OCI-LY3 (cell line): Measurements from ENCODE around the gene ARFRP1.

ENCODE experiments used
- H2AFZ ChIP-seq: fragments of 200-600, 300-600 bp; shearing (Covaris generic); 2 replicates; pipeline ENCODE4 v1.6.0; 2014; ENCODE audit warnings: antibody characterized with exemption, low read depth, low read length
- H3K27ac ChIP-seq: fragments of 200-600, 300-600 bp; sonication (generic); 2 replicates; pipeline ENCODE4 v1.5.1; 2014; ENCODE audit warnings: mild to moderate bottlenecking, low read length, moderate library complexity, mixed read lengths
- H3K27me3 ChIP-seq: fragments of 200-600, 300-600 bp; sonication (generic); 2 replicates; pipeline ENCODE4 v1.6.1; 2014; ENCODE audit warnings: low read depth, low read length, mixed read lengths
- H3K36me3 ChIP-seq: fragments of 200-600, 300-600 bp; sonication (generic); replicated peaks from 2 replicates; pipeline ENCODE3; 2014; ENCODE audit warnings: low read depth, low read length, mixed read lengths
- H3K4me1 ChIP-seq: fragments of 300-600, 200-600 bp; sonication (generic); 2 replicates; pipeline ENCODE4 v1.6.1; 2014; ENCODE audit warnings: low read length, mixed read lengths
- H3K4me2 ChIP-seq: fragments of 200-600, 300-600 bp; sonication (generic); 2 replicates; pipeline ENCODE4 v1.6.1; 2014; ENCODE audit warnings: low read length, mixed read lengths
- H3K4me3 ChIP-seq: fragments of 300-600, 200-600 bp; sonication (generic); 2 replicates; pipeline ENCODE4 v1.5.1; 2014; ENCODE audit warnings: antibody characterized with exemption, mild to moderate bottlenecking, low read length, moderate library complexity
- H3K79me2 ChIP-seq: fragments of 300-600, 200-600 bp; shearing (Covaris generic); 2 replicates; pipeline ENCODE4 v1.6.1; 2014; ENCODE audit warnings: mild to moderate bottlenecking, low read length, mixed read lengths
- H3K9ac ChIP-seq: fragments of 300-600, 200-600 bp; shearing (Covaris generic); 2 replicates; pipeline ENCODE4 v1.6.0; 2014; ENCODE audit warnings: mild to moderate bottlenecking, low read length, moderate library complexity
- H3K9me3 ChIP-seq: fragments of 200-600, 300-600 bp; shearing (Covaris generic); 2 replicates; pipeline ENCODE4 v1.6.1; 2014; ENCODE audit warnings: low read length, mixed read lengths; ENCODE audit not compliant: insufficient read depth
- H4K20me1 ChIP-seq: fragments of 200-600, 300-600 bp; sonication (generic); 2 replicates; pipeline ENCODE4 v1.6.1; 2016; ENCODE audit warnings: low read length, mixed read lengths; ENCODE audit not compliant: insufficient read depth
- CTCF ChIP-seq: fragments of 200-600, 300-600 bp; sonication (generic); IDR thresholded peaks from 2 replicates; pipeline ENCODE4 v1.5.1; 2014; ENCODE audit warnings: antibody characterized with exemption, low read length, low read depth
- EZH2phosphoT487 ChIP-seq: fragments of 200-600 bp; shearing (Covaris generic); IDR thresholded peaks from 2 replicates; pipeline ENCODE4 v1.6.1; 2018; ENCODE audit warnings: antibody characterized with exemption, mixed run types, low read depth

ARFRP1 gene

GRCh38 chr20:63678667-63679465 lies 28.9 kb downstream of the ARFRP1 start:
- H3K9me3 ChIP-seq, result no peaks in the 10 kb centered on the region
- no peak overlapping the region for H3K27ac ChIP-seq
- H3K27me3 ChIP-seq, result no peaks in the 10 kb centered on the region
- H3K4me1 ChIP-seq, result no peaks in the 10 kb centered on the region
- H3K9ac ChIP-seq, result no peak overlapping the region
- no peak overlapping the region for H3K4me2 ChIP-seq
- no peak overlapping the region for H3K4me3 ChIP-seq
- no peaks in the 10 kb centered on the region for H3K79me2 ChIP-seq
- H4K20me1 ChIP-seq, result no peaks in the 10 kb centered on the region
- peaks cover 10% of the 10 kb centered on the region for H3K36me3 ChIP-seq
- H2AFZ ChIP-seq, result no peak overlapping the region
- no peak for TF ChIP-seq CTCF
- no peak for TF ChIP-seq EZH2phosphoT487

GRCh38 chr20:63678071-63678470 lies 29.7 kb downstream of the ARFRP1 start:
- Histone ChIP-seq H3K36me3 (peaks cover 10% of the 10 kb centered on the region), H3K4me1 (no peaks in the 10 kb centered on the region), H2AFZ (no peak overlapping the region), H3K27ac (no peak overlapping the region), H3K4me3 (no peak overlapping the region), H3K9ac (no peak overlapping the region), H3K79me2 (no peaks in the 10 kb centered on the region), H4K20me1 (no peaks in the 10 kb centered on the region), H3K27me3 (no peaks in the 10 kb centered on the region), H3K4me2 (no peak overlapping the region), H3K9me3 (no peaks in the 10 kb centered on the region)
- TF ChIP-seq EZH2phosphoT487 (no peak), CTCF (no peak)

GRCh38 chr20:63675681-63676368 lies 32.0 kb downstream of the ARFRP1 start:
- Histone ChIP-seq H3K4me2 (no peak overlapping the region), H3K4me1 (no peaks in the 10 kb centered on the region), H3K4me3 (no peak overlapping the region), H2AFZ (no peak overlapping the region), H4K20me1 (no peaks in the 10 kb centered on the region), H3K27ac (no peak overlapping the region), H3K79me2 (no peaks in the 10 kb centered on the region), H3K27me3 (no peaks in the 10 kb centered on the region), H3K36me3 (peaks cover 10% of the 10 kb centered on the region), H3K9ac (no peak overlapping the region), H3K9me3 (no peaks in the 10 kb centered on the region)
- TF ChIP-seq EZH2phosphoT487 (no peak), CTCF (no peak)

GRCh38 chr20:63673951-63674350 lies 33.8 kb downstream of the ARFRP1 start:
- Histone ChIP-seq H3K27ac (no peak overlapping the region), H4K20me1 (no peaks in the 10 kb centered on the region), H3K4me2 (no peak overlapping the region), H2AFZ (no peak overlapping the region), H3K4me3 (no peak overlapping the region), H3K79me2 (no peaks in the 10 kb centered on the region), H3K9me3 (no peaks in the 10 kb centered on the region), H3K27me3 (no peaks in the 10 kb centered on the region), H3K9ac (no peak overlapping the region), H3K4me1 (no peaks in the 10 kb centered on the region), H3K36me3 (peaks cover 10% of the 10 kb centered on the region)
- no peak for TF ChIP-seq CTCF
- no peak for TF ChIP-seq EZH2phosphoT487
